ENCODE data around the gene TMC1.

Gene TMC1

DNA sequence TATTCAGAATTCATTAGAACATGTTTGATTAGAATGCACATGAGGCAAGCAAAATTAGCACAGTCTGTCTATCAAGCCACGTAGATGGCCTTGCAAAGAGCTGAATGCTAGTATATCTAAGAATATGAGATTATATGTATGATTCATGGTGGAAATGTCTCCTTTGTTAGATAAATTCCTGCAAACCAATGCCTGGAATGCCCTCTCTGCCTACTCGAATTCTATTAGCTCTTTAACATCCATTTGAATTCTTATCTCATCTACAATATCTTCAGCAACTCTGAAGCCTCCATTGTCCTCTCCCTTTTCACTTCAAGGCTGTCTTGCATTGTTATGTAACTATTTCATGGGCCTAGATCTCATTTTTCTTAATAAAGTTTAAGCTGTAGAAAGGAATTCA is 205.5 kb downstream of the TMC1 start:
- Histone ChIP-seq H3K36me3 (ENCODE audit: control insufficient read depth, insufficient read depth, low read length) (no peaks in the 10 kb centered on the region), H3K27ac (ENCODE audit: low read depth, low read length) (no peak overlapping the region), H3K4me3 (ENCODE audit: low read length) (no peak overlapping the region), H3K27me3 (ENCODE audit: control insufficient read depth, insufficient read depth, low read length) (no peaks in the 10 kb centered on the region), H3K4me1 (ENCODE audit: control insufficient read depth, insufficient read depth, low read length) (no peaks in the 10 kb centered on the region), H3K9ac (ENCODE audit: low read length) (no peak overlapping the region)

DNA sequence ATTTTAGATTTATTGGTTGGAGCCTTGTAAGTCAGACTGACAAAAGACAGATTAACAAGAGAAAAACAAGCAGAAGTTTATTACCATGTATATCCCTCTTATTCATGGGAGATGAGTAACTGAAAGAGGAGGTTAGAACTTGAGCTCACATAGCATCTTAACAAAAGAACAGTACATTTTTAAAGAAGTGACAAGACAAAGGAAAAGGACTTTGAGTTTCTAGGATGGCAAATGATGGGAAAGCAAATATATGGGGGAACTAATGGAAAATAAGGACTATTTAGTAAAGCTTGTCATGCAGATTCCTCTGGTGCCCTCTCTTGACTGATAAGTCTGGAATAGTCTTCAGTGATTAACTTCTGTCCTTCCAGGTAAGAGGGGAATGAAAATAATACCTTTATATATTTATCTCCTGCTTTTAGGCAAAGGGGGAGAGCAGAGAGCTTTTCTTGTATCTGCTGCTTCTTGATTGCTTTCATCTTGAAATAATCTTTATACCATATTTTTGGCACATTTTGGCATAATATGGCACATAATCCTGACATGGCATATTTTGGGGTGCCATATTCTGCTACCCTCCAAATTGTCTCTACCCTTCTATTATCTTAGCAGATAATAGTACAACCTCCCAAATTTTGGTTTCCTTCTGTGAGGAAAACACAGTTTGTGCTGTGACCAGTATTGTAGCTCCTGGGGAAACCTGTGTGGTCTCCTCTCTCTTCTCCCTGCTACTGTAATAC is 206.8 kb downstream of the TMC1 start:
- H3K36me3 ChIP-seq (ENCODE audit: control insufficient read depth, insufficient read depth, low read length), result no peaks in the 10 kb centered on the region
- no peak overlapping the region for H3K4me3 ChIP-seq (ENCODE audit: low read length)
- no peaks in the 10 kb centered on the region for H3K27me3 ChIP-seq (ENCODE audit: control insufficient read depth, insufficient read depth, low read length)
- H3K27ac ChIP-seq (ENCODE audit: low read depth, low read length), result no peak overlapping the region
- H3K9ac ChIP-seq (ENCODE audit: low read length), result no peak overlapping the region
- no peaks in the 10 kb centered on the region for H3K4me1 ChIP-seq (ENCODE audit: control insufficient read depth, insufficient read depth, low read length)

DNA sequence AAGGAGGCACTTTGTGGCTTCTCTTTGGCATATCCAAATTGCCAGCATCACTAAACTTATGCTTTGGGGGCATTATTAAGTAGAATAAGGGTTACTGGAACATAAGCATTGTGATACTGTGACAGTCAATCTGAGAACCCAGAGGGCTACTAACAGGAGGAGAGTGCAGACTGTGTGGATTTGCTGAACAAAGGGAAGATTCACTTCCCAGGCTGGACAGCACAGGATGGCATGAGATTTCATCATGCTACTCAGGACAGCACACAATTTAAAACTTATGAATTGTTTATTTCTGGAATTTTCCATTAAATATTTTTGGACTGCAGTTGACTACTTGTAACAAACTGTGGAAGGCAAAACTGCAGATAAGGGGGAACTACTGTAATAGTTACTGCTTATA is 212.5 kb downstream of the TMC1 start:
- Histone ChIP-seq H3K36me3 (ENCODE audit: control insufficient read depth, insufficient read depth, low read length) (no peaks in the 10 kb centered on the region), H3K4me3 (ENCODE audit: low read length) (no peak overlapping the region), H3K27me3 (ENCODE audit: control insufficient read depth, insufficient read depth, low read length) (no peaks in the 10 kb centered on the region), H3K9ac (ENCODE audit: low read length) (no peak overlapping the region), H3K27ac (ENCODE audit: low read depth, low read length) (no peak overlapping the region), H3K4me1 (ENCODE audit: control insufficient read depth, insufficient read depth, low read length) (no peaks in the 10 kb centered on the region)

DNA sequence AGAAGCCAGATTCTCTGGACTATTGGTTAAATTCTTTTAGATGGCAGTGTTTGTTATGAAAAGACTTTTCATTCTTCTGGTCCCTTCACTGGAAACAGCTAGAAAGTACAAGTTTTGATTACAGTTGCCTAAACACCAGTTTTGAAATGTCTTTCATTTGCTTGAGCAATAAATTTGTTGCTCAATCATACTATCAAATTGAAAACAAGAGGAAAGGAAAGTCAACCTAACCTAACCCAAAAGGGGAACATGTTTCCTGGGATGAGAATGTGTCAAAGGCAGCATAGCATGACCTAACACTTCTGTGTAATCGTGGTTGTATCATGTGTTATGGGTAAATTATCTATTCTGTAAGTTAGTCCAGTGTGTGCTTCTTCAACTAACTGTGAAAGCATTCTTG is 213.2 kb downstream of the TMC1 start:
- H3K9ac ChIP-seq (ENCODE audit: low read length), result no peak overlapping the region
- no peaks in the 10 kb centered on the region for H3K27me3 ChIP-seq (ENCODE audit: control insufficient read depth, insufficient read depth, low read length)
- no peak overlapping the region for H3K27ac ChIP-seq (ENCODE audit: low read depth, low read length)
- no peaks in the 10 kb centered on the region for H3K4me1 ChIP-seq (ENCODE audit: control insufficient read depth, insufficient read depth, low read length)
- no peak overlapping the region for H3K4me3 ChIP-seq (ENCODE audit: low read length)
- H3K36me3 ChIP-seq (ENCODE audit: control insufficient read depth, insufficient read depth, low read length), result no peaks in the 10 kb centered on the region

DNA sequence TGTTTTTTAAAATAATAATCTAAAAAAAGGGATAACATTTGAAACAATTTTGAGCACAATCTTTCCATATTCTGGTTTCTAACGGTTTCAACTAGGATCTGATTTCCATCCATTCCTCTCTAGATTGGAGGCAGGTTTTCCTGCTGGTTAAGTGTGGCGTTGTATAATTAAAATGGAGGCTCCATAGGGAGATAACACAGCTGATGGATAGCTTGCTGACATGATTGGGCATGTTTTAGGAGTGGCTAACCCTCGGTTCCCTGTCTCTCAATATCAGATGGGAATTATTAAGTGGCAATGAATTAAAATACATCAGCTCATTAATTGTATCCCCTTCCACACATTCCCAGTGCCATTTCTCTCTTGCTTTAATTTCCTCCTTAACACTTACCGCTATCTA is 222.4 kb downstream of the TMC1 start:
- Histone ChIP-seq H3K9ac (ENCODE audit: low read length) (no peak overlapping the region), H3K27me3 (ENCODE audit: control insufficient read depth, insufficient read depth, low read length) (no peaks in the 10 kb centered on the region), H3K36me3 (ENCODE audit: control insufficient read depth, insufficient read depth, low read length) (no peaks in the 10 kb centered on the region), H3K4me3 (ENCODE audit: low read length) (no peak overlapping the region), H3K27ac (ENCODE audit: low read depth, low read length) (no peak overlapping the region), H3K4me1 (ENCODE audit: control insufficient read depth, insufficient read depth, low read length) (no peaks in the 10 kb centered on the region)

DNA sequence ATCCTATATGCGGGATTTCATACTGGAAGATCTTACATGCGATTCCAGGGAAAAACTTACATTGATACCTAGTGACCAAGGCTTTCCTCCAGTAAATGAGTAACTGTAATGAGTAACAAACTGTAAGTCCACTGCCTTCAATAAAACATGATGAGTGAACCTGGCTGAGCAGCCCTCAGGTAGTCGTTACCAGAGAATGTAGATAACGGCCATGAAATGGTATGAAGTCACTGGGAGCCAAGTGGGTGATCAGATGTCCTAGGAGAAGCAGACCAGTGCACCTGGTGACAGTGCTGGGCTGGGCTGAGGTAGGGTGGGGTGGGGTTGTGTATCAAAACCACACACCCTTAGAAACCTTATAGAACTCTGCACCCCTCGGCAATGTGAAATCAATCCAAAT is 227.9 kb downstream of the TMC1 start:
- no peaks in the 10 kb centered on the region for H3K27me3 ChIP-seq (ENCODE audit: control insufficient read depth, insufficient read depth, low read length)
- H3K27ac ChIP-seq (ENCODE audit: low read depth, low read length), result no peak overlapping the region
- no peak overlapping the region for H3K9ac ChIP-seq (ENCODE audit: low read length)
- H3K36me3 ChIP-seq (ENCODE audit: control insufficient read depth, insufficient read depth, low read length), result no peaks in the 10 kb centered on the region
- H3K4me3 ChIP-seq (ENCODE audit: low read length), result no peak overlapping the region
- no peaks in the 10 kb centered on the region for H3K4me1 ChIP-seq (ENCODE audit: control insufficient read depth, insufficient read depth, low read length)

DNA sequence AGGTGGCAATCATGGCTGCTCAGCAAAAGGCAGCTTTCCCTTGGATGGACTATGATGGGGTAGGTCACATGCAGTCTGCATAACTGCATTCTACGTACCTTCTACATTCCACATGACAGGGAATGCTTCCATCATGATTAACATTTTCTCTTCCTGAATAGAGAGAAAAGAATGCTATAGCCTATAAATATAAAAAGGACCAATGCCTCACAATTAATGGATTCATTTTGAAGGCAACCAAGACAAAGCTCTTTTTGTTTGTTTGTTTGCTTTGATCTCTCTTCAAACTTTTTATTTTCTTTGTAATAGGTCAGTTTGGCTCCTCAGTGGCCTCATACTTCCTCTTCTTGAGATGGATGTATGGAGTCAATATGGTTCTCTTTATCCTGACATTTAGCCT is 230.1 kb downstream of the TMC1 start:
- Histone ChIP-seq H3K4me1 (ENCODE audit: control insufficient read depth, insufficient read depth, low read length) (no peaks in the 10 kb centered on the region), H3K27me3 (ENCODE audit: control insufficient read depth, insufficient read depth, low read length) (no peaks in the 10 kb centered on the region), H3K27ac (ENCODE audit: low read depth, low read length) (no peak overlapping the region), H3K9ac (ENCODE audit: low read length) (no peak overlapping the region), H3K36me3 (ENCODE audit: control insufficient read depth, insufficient read depth, low read length) (no peaks in the 10 kb centered on the region), H3K4me3 (ENCODE audit: low read length) (no peak overlapping the region)

DNA sequence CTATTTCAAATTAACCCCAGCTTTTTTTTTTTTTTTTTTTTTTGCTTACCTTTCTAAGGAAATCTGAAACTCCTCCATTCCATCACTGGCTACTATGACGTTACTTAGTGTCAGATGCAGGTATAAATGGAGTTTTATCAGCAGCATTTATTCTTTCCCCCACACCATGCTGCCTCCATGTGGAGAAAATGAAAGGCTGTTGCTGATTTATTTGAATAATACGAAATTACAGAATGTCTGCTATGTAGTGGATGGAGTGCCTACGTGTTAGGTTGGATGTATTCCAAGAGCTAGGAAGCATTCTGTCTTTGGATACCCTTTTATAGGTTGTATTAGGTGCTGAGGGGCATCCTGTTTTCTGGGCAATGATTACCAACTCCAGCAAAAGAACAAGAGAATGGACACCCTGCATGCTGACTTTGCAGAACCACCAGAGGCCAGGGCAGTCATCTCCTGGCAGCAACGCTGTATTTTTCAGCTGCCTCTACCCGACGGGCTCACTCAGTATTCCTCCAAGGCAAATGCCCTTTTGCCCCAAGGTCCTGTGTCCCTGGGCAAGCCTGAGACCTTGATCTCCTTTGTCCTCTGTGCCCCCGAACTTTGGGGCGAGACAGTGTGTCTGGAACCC is 232.0 kb downstream of the TMC1 start:
- Histone ChIP-seq H3K27ac (ENCODE audit: low read depth, low read length) (no peak overlapping the region), H3K27me3 (ENCODE audit: control insufficient read depth, insufficient read depth, low read length) (no peaks in the 10 kb centered on the region), H3K36me3 (ENCODE audit: control insufficient read depth, insufficient read depth, low read length) (no peaks in the 10 kb centered on the region), H3K4me3 (ENCODE audit: low read length) (no peak overlapping the region), H3K4me1 (ENCODE audit: control insufficient read depth, insufficient read depth, low read length) (no peaks in the 10 kb centered on the region), H3K9ac (ENCODE audit: low read length) (no peak overlapping the region)

DNA sequence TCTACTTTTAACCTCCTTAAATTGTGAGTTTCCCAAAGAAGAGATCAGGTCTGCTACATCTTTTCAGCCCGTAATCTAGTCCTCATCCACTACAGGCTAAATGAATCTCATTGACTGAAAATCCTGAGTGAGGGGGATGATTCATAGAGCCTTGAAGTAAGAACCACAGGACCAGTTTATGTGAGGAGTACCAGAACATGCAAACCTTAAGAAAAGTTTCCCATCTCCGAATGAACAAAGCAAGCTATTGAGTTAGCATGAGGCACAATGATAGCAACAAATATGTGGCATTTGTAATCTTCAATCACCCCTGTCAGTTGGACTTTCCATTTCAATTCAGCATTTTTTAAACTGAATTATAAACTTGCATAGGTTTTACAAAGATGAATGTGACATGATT is 234.4 kb downstream of the TMC1 start:
- H3K9ac ChIP-seq (ENCODE audit: low read length), result no peak overlapping the region
- H3K27ac ChIP-seq (ENCODE audit: low read depth, low read length), result no peak overlapping the region
- H3K4me1 ChIP-seq (ENCODE audit: control insufficient read depth, insufficient read depth, low read length), result no peaks in the 10 kb centered on the region

DNA sequence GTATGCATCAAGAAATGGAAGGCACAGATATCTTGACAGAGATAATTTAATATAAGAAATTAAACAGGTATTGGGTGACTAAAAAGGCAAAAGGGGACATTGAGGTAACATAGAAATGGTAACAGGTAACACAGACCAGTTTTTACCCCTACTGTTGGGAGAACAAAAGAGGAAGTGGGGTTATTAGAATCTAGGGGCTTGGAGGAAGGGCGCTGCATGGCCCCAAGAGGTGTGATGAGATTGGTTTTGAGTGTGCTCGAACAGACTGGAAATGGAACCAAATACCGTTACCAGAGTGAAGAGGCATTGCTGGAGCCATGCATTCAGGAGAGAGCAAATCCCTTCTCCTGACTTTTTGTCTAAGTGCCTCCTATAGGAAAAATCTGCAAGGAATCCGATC is 237.5 kb downstream of the TMC1 start:
- Histone ChIP-seq H3K27me3 (ENCODE audit: control insufficient read depth, insufficient read depth, low read length) (no peaks in the 10 kb centered on the region), H3K4me3 (ENCODE audit: low read length) (no peak overlapping the region), H3K9ac (ENCODE audit: low read length) (no peak overlapping the region), H3K4me1 (ENCODE audit: control insufficient read depth, insufficient read depth, low read length) (no peaks in the 10 kb centered on the region), H3K27ac (ENCODE audit: low read depth, low read length) (no peak overlapping the region), H3K36me3 (ENCODE audit: control insufficient read depth, insufficient read depth, low read length) (no peaks in the 10 kb centered on the region)

More for the DNA sequence above, 234.4 kb downstream of the TMC1 start:
- H3K4me3 ChIP-seq (ENCODE audit: low read length), result no peak overlapping the region
- H3K27me3 ChIP-seq (ENCODE audit: control insufficient read depth, insufficient read depth, low read length), result no peaks in the 10 kb centered on the region
- no peaks in the 10 kb centered on the region for H3K36me3 ChIP-seq (ENCODE audit: control insufficient read depth, insufficient read depth, low read length)

DNA sequence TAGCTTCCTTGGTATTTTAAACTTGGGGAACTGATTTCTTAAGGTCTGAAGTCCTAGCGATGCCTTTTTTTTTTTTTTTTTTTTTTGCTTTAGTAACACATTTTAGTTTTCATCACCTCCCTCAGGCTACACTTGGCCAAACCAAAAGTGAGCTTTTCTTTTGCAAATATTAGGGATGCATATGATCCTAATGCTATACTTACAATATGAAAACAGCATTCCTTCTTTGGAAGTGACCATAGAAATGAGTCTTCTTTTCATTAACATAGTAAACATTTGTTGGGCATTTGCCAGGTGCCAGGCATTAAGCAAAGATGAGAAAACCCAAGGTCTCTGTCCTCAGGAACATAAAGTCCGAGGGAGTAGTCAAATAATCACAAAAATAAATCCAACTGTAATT is 241.6 kb downstream of the TMC1 start:
- no peak overlapping the region for H3K4me3 ChIP-seq (ENCODE audit: low read length)
- no peaks in the 10 kb centered on the region for H3K36me3 ChIP-seq (ENCODE audit: control insufficient read depth, insufficient read depth, low read length)
- H3K9ac ChIP-seq (ENCODE audit: low read length), result no peak overlapping the region
- H3K4me1 ChIP-seq (ENCODE audit: control insufficient read depth, insufficient read depth, low read length), result no peaks in the 10 kb centered on the region
- no peak overlapping the region for H3K27ac ChIP-seq (ENCODE audit: low read depth, low read length)
- H3K27me3 ChIP-seq (ENCODE audit: control insufficient read depth, insufficient read depth, low read length), result no peaks in the 10 kb centered on the region

DNA sequence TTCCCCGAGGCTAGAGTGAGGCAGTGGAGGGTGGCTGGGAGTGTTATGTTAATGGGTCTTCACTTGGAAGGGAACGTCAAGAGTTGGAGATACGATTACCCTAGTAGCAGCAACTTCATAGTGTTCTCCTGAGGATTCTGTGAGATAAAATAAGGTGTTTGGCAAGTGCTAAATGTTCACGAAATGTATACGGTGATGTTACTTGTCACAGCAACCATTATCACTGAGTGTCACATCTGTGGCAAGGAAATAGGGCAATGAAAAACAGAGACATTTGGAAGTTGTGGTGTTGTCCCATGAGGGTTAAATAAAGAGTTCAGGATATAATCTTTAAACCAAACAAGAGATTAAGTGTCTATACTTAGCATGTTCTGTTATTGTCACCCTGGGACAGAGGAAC is 248.1 kb downstream of the TMC1 start:
- Histone ChIP-seq H3K4me3 (ENCODE audit: low read length) (no peak overlapping the region), H3K27ac (ENCODE audit: low read depth, low read length) (no peak overlapping the region), H3K27me3 (ENCODE audit: control insufficient read depth, insufficient read depth, low read length) (no peaks in the 10 kb centered on the region), H3K4me1 (ENCODE audit: control insufficient read depth, insufficient read depth, low read length) (no peaks in the 10 kb centered on the region), H3K9ac (ENCODE audit: low read length) (no peak overlapping the region), H3K36me3 (ENCODE audit: control insufficient read depth, insufficient read depth, low read length) (no peaks in the 10 kb centered on the region)

DNA sequence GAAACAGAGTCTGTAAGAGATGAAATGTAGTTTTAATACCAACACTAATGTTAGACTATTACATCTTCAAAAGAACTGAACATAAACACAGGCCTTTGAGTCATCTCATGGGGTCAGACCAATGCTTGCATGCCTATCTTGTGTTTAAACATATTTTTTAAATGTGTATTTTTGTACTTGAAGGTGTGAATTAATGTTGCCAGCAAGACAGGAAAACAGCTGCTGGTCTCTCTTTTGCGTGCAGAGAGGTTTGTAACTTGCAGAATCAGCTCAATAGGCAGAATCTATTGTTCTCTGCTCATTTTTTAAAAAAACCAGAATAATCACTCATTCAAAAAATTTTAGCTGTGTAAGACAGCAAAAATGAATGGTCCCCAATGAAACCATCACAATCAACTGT is 251.3 kb downstream of the TMC1 start:
- no peak overlapping the region for H3K4me3 ChIP-seq (ENCODE audit: low read length)
- H3K36me3 ChIP-seq (ENCODE audit: control insufficient read depth, insufficient read depth, low read length), result no peaks in the 10 kb centered on the region
- no peaks in the 10 kb centered on the region for H3K4me1 ChIP-seq (ENCODE audit: control insufficient read depth, insufficient read depth, low read length)
- H3K27ac ChIP-seq (ENCODE audit: low read depth, low read length), result no peak overlapping the region
- H3K27me3 ChIP-seq (ENCODE audit: control insufficient read depth, insufficient read depth, low read length), result no peaks in the 10 kb centered on the region
- H3K9ac ChIP-seq (ENCODE audit: low read length), result no peak overlapping the region

All from rectal smooth muscle tissue (tissue), 1 donor.